ENCODE measurements around the gene MYBPC1.

GRCh38 chr12:101647711-101648110 lies 52.9 kb downstream of the MYBPC1 start:
- TF ChIP-seq CTCF (IDR thresholded peaks at IDR 0.05) (no peak), POLR2A (IDR thresholded peaks at IDR 0.05) (no peak)
